HCT116 (cell line): ENCODE results near the gene ALK. TPM values are rescaled to one million over a fixed set of nuclear protein-coding genes. Genes with fewer than 3 reads are reported as not detected.

Source experiments
- ATAC-seq: fragments of 200-7000 bp; cut with Tn5 transposase; 2 replicates; pipeline ENCODE4 v1.9.1; 2020; ENCODE audit warnings: mild to moderate bottlenecking, moderate library complexity
- BruUV-seq: library from RNA; stranded (reverse); fragments of 400-500 nt; replicated peaks from 2 replicates; lab custom pipeline; 2021; lab: Mats Ljungman, UMichigan
- CTCF ChIA-PET: fragments of 300-600 bp; sonication (Branson Sonifier 250); formaldehyde crosslinking; loops from one replicate; lab custom pipeline; 2021; ENCODE audit warnings: antibody characterized with exemption; lab: Charles Lee
- POLR2A ChIA-PET: fragments of 300-600, 350-600 bp; sonication (Branson Sonifier 250); formaldehyde crosslinking; loops from one replicate; lab custom pipeline; 2021; ENCODE audit warnings: antibody characterized with exemption; lab: Charles Lee
- RAD21 ChIA-PET, 2 experiments: fragments of 300-600 bp; sonication (Branson Sonifier 250); formaldehyde crosslinking; loops; one replicate each; lab custom pipeline; 2023; ENCODE audit warnings: low total read pairs in 2 of 2; ENCODE audit not compliant: uncharacterized antibody in 2 of 2, unreplicated experiment in 2 of 2, low non-redundant PET in 1 of 2; lab: Charles Lee
- DNase-seq: peaks from one replicate; pipeline ENCODE4 v3.0.0-alpha.2; 2010; ENCODE audit warnings: low read depth, low spot score
- H2AFZ ChIP-seq: fragments of 200-600 bp; shearing (Covaris generic), sonication (generic); 2 replicates; pipeline ENCODE4 v1.6.1; 2017; ENCODE audit warnings: low read depth, mixed run types, mixed read lengths, antibody characterized with exemption, low read length; ENCODE audit not compliant: poor library complexity, severe bottlenecking
- H3K27ac ChIP-seq: 2 replicates; pipeline ENCODE4 v1.5.1; 2012; ENCODE audit warnings: low read depth, low read length
- H3K27me3 ChIP-seq: fragments of 200-600 bp; sonication (generic); 2 replicates; pipeline ENCODE4 v1.6.1; 2016; ENCODE audit warnings: mixed run types, low read length, mixed read lengths; ENCODE audit not compliant: insufficient read depth
- H3K36me3 ChIP-seq, 2 experiments: fragments of 200-500 bp in 1 of 2; fragments of 200-600 bp in 1 of 2; sonication (Bioruptor generic) in 1 of 2; sonication (generic) in 1 of 2; 2 replicates each; pipeline versions ENCODE4 v1.5.1 to v1.6.1; 2014 to 2016; ENCODE audit warnings: low read length in 2 of 2, inconsistent platforms in 1 of 2, mixed read lengths in 1 of 2, mixed run types in 1 of 2; ENCODE audit not compliant: insufficient read depth in 2 of 2, control insufficient read depth in 1 of 2
- H3K4me1 ChIP-seq, 2 experiments: fragments of 200-600 bp in 1 of 2; sonication (generic) in 1 of 2; 2 replicates each; pipeline versions ENCODE4 v1.5.1 to v1.6.1; 2012 to 2017; ENCODE audit warnings: low read length in 2 of 2, inconsistent platforms in 1 of 2, mild to moderate bottlenecking in 1 of 2, mixed read lengths in 1 of 2, mixed run types in 1 of 2, moderate library complexity in 1 of 2; ENCODE audit not compliant: insufficient read depth in 2 of 2, control insufficient read depth in 1 of 2
- H3K4me2 ChIP-seq: fragments of 200-600 bp; sonication (generic); 2 replicates; pipeline ENCODE4 v1.6.1; 2017; ENCODE audit warnings: mixed run types, low read length, mixed read lengths
- H3K4me3 ChIP-seq, 2 experiments: fragments of 200-600 bp in 1 of 2; sonication (generic) in 1 of 2; replicated peaks in 1 of 2; 2 replicates each; pipeline ENCODE4 v1.5.1; 2011 to 2016; ENCODE audit warnings: low read length in 2 of 2, control low read depth in 1 of 2, low read depth in 1 of 2, mild to moderate bottlenecking in 1 of 2, mixed read lengths in 1 of 2, mixed run types in 1 of 2
- H3K79me2 ChIP-seq: fragments of 200-600 bp; sonication (generic); 2 replicates; pipeline ENCODE4 v1.6.1; 2017; ENCODE audit warnings: mild to moderate bottlenecking, mixed run types, low read length, moderate library complexity, mixed read lengths; ENCODE audit not compliant: insufficient read depth
- H3K9ac ChIP-seq: fragments of 200-600 bp; sonication (generic); 2 replicates; pipeline ENCODE4 v1.6.1; 2016; ENCODE audit warnings: low read length, mixed read lengths
- H3K9me2 ChIP-seq: fragments of 200-600 bp; sonication (generic), shearing (Covaris generic); 2 replicates; pipeline ENCODE4 v1.6.1; 2017; ENCODE audit warnings: mixed run types, mild to moderate bottlenecking, moderate library complexity; ENCODE audit not compliant: insufficient read depth
- H3K9me3 ChIP-seq, 2 experiments: fragments of 200-500 bp in 1 of 2; fragments of 200-600 bp in 1 of 2; sonication (Bioruptor generic) in 1 of 2; sonication (generic) in 1 of 2; 2 replicates each; pipeline ENCODE4 v1.6.1; 2014 to 2017; ENCODE audit warnings: low read length in 2 of 2, mixed read lengths in 2 of 2, inconsistent platforms in 1 of 2, low read depth in 1 of 2, mild to moderate bottlenecking in 1 of 2, mixed run types in 1 of 2, moderate library complexity in 1 of 2; ENCODE audit not compliant: control insufficient read depth in 1 of 2, insufficient read depth in 1 of 2
- H4K20me1 ChIP-seq: fragments of 200-600 bp; sonication (generic), shearing (Covaris generic); 2 replicates; pipeline ENCODE4 v1.6.1; 2017; ENCODE audit warnings: mixed run types, mild to moderate bottlenecking, moderate library complexity; ENCODE audit not compliant: insufficient read depth
- CBX3 ChIP-seq: IDR thresholded peaks from 2 replicates; pipeline ENCODE4 v1.6.1; 2012; ENCODE audit warnings: low read depth
- EZH2phosphoT487 ChIP-seq: fragments of 200-600 bp; IDR thresholded peaks from 2 replicates; pipeline ENCODE4 v1.6.1; 2018; ENCODE audit warnings: antibody characterized with exemption, borderline replicate concordance
- FOSL1 ChIP-seq: IDR thresholded peaks from 2 replicates; pipeline ENCODE4 v1.6.1; 2012; ENCODE audit warnings: low read depth
- POLR2A ChIP-seq: IDR thresholded peaks from 2 replicates; pipeline ENCODE4 v1.7.0; 2011; ENCODE audit warnings: borderline replicate concordance; ENCODE audit not compliant: insufficient read depth, insufficient read length; ENCODE audit errors: extremely low read depth
- RAD21 ChIP-seq: IDR thresholded peaks from 2 replicates; pipeline ENCODE4 v1.6.1; 2012; ENCODE audit warnings: low read depth, mild to moderate bottlenecking
- SP1 ChIP-seq: IDR thresholded peaks from 2 replicates; pipeline ENCODE4 v1.6.1; 2012; ENCODE audit warnings: low read depth
- ZFX ChIP-seq: fragments of 450-650 bp; IDR thresholded peaks from 2 replicates; pipeline ENCODE4 v1.6.1; 2017
- intact Hi-C: fragments of 100-400 bp; cut with micrococcal nuclease; formaldehyde crosslinking; loops from 2 replicates; pipeline ENCODE4 v1.10.0; 2022
- total RNA-seq: library from RNA; stranded (reverse); gene quantifications from one replicate; pipeline ENCODE4 v1.2.1, GENCODE V29; 2021; ENCODE audit not compliant: unreplicated experiment
- TF ChIP-seq, protein P1 (sequence below): IDR thresholded peaks from 2 replicates; pipeline ENCODE4 v1.6.1; 2012; ENCODE audit warnings: low read depth
- TF ChIP-seq, protein P2 (sequence below): IDR thresholded peaks from 2 replicates; pipeline ENCODE4 v1.6.1; 2012
- TF ChIP-seq, protein P3 (sequence below): IDR thresholded peaks from 2 replicates; pipeline ENCODE4 v1.6.1; 2011; ENCODE audit warnings: mild to moderate bottlenecking, low read length, moderate library complexity; ENCODE audit not compliant: insufficient replicate concordance; ENCODE audit errors: extremely low read depth

Gene ALK
- total RNA-seq, 1 experiment from 2014 or later = not detected

DNA sequence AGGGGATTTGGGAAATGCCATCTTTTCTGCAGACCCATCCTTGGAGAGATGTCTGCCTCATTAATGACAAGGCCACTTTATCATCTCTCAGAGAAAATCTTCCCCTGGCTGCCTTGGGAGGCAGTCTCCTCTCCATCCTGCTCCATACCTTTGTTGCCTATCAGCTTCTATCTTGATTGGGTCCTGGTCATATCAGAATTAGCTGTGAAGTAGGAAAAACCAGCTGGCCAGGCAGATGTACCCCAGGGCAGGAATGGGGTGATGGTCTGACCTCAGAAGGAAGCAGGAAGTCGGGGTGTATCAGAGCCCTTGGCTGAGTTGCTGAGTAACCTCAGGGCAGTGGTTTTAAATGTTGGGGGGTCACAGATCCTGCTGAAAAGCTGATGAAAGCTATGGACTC, 41.3 kb downstream of the ALK start:
- Histone ChIP-seq H3K27me3 (peaks cover 28% of the 10 kb centered on the region), H4K20me1 (no peaks in the 10 kb centered on the region), H3K36me3 (no peaks in the 10 kb centered on the region), H3K27ac (no peak overlapping the region), H2AFZ (no peak overlapping the region), H3K9me3 (no peaks in the 10 kb centered on the region)
- ChIA-PET RAD21 (no interaction called here), CTCF (no interaction called here)
- no TSS peak for BruUV-seq
- intact Hi-C loops = no loop called here
- TF ChIP-seq EZH2phosphoT487 = no peak
- TF ChIP-seq CBX3 = no peak
- TF ChIP-seq, protein P1, sequence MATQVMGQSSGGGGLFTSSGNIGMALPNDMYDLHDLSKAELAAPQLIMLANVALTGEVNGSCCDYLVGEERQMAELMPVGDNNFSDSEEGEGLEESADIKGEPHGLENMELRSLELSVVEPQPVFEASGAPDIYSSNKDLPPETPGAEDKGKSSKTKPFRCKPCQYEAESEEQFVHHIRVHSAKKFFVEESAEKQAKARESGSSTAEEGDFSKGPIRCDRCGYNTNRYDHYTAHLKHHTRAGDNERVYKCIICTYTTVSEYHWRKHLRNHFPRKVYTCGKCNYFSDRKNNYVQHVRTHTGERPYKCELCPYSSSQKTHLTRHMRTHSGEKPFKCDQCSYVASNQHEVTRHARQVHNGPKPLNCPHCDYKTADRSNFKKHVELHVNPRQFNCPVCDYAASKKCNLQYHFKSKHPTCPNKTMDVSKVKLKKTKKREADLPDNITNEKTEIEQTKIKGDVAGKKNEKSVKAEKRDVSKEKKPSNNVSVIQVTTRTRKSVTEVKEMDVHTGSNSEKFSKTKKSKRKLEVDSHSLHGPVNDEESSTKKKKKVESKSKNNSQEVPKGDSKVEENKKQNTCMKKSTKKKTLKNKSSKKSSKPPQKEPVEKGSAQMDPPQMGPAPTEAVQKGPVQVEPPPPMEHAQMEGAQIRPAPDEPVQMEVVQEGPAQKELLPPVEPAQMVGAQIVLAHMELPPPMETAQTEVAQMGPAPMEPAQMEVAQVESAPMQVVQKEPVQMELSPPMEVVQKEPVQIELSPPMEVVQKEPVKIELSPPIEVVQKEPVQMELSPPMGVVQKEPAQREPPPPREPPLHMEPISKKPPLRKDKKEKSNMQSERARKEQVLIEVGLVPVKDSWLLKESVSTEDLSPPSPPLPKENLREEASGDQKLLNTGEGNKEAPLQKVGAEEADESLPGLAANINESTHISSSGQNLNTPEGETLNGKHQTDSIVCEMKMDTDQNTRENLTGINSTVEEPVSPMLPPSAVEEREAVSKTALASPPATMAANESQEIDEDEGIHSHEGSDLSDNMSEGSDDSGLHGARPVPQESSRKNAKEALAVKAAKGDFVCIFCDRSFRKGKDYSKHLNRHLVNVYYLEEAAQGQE = no peak
- TF ChIP-seq FOSL1 = no peak
- no peak for TF ChIP-seq SP1
- TF ChIP-seq, protein P2, sequence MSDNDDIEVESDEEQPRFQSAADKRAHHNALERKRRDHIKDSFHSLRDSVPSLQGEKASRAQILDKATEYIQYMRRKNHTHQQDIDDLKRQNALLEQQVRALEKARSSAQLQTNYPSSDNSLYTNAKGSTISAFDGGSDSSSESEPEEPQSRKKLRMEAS = no peak
- no peak for TF ChIP-seq POLR2A
- TF ChIP-seq, protein P3, sequence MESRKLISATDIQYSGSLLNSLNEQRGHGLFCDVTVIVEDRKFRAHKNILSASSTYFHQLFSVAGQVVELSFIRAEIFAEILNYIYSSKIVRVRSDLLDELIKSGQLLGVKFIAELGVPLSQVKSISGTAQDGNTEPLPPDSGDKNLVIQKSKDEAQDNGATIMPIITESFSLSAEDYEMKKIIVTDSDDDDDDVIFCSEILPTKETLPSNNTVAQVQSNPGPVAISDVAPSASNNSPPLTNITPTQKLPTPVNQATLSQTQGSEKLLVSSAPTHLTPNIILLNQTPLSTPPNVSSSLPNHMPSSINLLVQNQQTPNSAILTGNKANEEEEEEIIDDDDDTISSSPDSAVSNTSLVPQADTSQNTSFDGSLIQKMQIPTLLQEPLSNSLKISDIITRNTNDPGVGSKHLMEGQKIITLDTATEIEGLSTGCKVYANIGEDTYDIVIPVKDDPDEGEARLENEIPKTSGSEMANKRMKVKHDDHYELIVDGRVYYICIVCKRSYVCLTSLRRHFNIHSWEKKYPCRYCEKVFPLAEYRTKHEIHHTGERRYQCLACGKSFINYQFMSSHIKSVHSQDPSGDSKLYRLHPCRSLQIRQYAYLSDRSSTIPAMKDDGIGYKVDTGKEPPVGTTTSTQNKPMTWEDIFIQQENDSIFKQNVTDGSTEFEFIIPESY = no peak
- TF ChIP-seq RAD21 = no peak
- TF ChIP-seq ZFX = no peak
- TF ChIP-seq, all 23 proteins: peak for 0
- POLR2A ChIA-PET = no interaction called here
- Histone ChIP-seq H3K4me1 (peaks cover 0 to 12% of the 10 kb centered on the region in 2 experiments; a peak in 2 of 4 replicates), H3K4me3 (no peak overlapping the region), H3K79me2 (no peaks in the 10 kb centered on the region), H3K9me2 (no peaks in the 10 kb centered on the region), H3K9ac (no peak overlapping the region), H3K4me2 (no peak overlapping the region)
- ATAC-seq (no peak), DNase-seq (no peak)
